CD14-positive monocyte (primary cell): ENCODE results near the gene TKT. TPM values are rescaled to one million over a fixed set of nuclear protein-coding genes. Genes with fewer than 3 reads are reported as not detected.

Experiments
- DNase-seq, 3 donors: peaks; one replicate each; pipeline ENCODE4 v3.0.0-alpha.2; 2011 to 2022
- H2AFZ ChIP-seq: 2 replicates; pipeline ENCODE4 v1.6.0; 2012; ENCODE audit warnings: mild to moderate bottlenecking, low read depth, low read length, inconsistent platforms; ENCODE audit not compliant: insufficient read depth, poor library complexity, severe bottlenecking
- H3K27ac ChIP-seq, 2 donors: 1 replicate in 1 of 2; 2 replicates in 1 of 2; pipeline ENCODE4 v1.5.1; 2012 to 2013; ENCODE audit warnings: low read length in 2 of 2, control low read depth in 1 of 2, inconsistent platforms in 1 of 2, low read depth in 1 of 2, mild to moderate bottlenecking in 1 of 2
- H3K27me3 ChIP-seq, 2 donors: one replicate each; pipeline versions ENCODE4 v1.6.0 to v1.6.1; 2011 to 2013; ENCODE audit warnings: low read length in 2 of 2; ENCODE audit not compliant: control insufficient read depth in 2 of 2, insufficient read depth in 2 of 2
- H3K36me3 ChIP-seq, 2 donors: replicated peaks in 1 of 2; 1 replicate in 1 of 2; 2 replicates in 1 of 2; pipeline versions ENCODE4 v1.5.1 to v1.6.1; 2012 to 2013; ENCODE audit warnings: low read length in 2 of 2, control low read depth in 1 of 2, inconsistent platforms in 1 of 2, mild to moderate bottlenecking in 1 of 2; ENCODE audit not compliant: insufficient read depth in 2 of 2, control insufficient read depth in 1 of 2
- H3K4me1 ChIP-seq, 2 donors: 1 replicate in 1 of 2; 2 replicates in 1 of 2; pipeline versions ENCODE4 v1.5.1 to v1.6.1; 2012 to 2013; ENCODE audit warnings: low read length in 2 of 2, control low read depth in 1 of 2, inconsistent platforms in 1 of 2, mild to moderate bottlenecking in 1 of 2, moderate library complexity in 1 of 2; ENCODE audit not compliant: insufficient read depth in 2 of 2, control insufficient read depth in 1 of 2
- H3K4me2 ChIP-seq: replicated peaks from 2 replicates; pipeline ENCODE3; 2012; ENCODE audit warnings: low read length, moderate library complexity, mild to moderate bottlenecking; ENCODE audit not compliant: poor library complexity, severe bottlenecking; ENCODE audit errors: extremely low read depth
- H3K4me3 ChIP-seq, 3 experiments: fragments of 200-600 bp in 1 of 3; sonication (generic) in 1 of 3; replicated peaks in 1 of 3; 1 replicate in 2 of 3; 2 replicates in 1 of 3; pipeline ENCODE4 v1.5.1; 2011 to 2013; ENCODE audit warnings: low read length in 3 of 3, mild to moderate bottlenecking in 3 of 3, control low read depth in 2 of 3, low read depth in 2 of 3, inconsistent platforms in 1 of 3, moderate library complexity in 1 of 3
- H3K79me2 ChIP-seq: 2 replicates; pipeline ENCODE4 v1.6.0; 2012; ENCODE audit warnings: mild to moderate bottlenecking, control low read depth, inconsistent platforms, low read length, moderate library complexity; ENCODE audit not compliant: insufficient read depth
- H3K9ac ChIP-seq: 2 replicates; pipeline ENCODE4 v1.6.0; 2017; ENCODE audit warnings: low read length, mild to moderate bottlenecking; ENCODE audit not compliant: insufficient read depth, poor library complexity, severe bottlenecking
- H3K9me3 ChIP-seq, 2 donors: replicated peaks in 1 of 2; 1 replicate in 1 of 2; 2 replicates in 1 of 2; pipeline versions ENCODE4 v1.5.1 to v1.6.1; 2012 to 2013; ENCODE audit warnings: low read length in 2 of 2, control low read depth in 1 of 2; ENCODE audit not compliant: control insufficient read depth in 1 of 2, insufficient read depth in 1 of 2
- H4K20me1 ChIP-seq: 2 replicates; pipeline ENCODE4 v1.6.0; 2012; ENCODE audit warnings: mild to moderate bottlenecking, low read length, control low read depth, moderate library complexity; ENCODE audit not compliant: insufficient read depth
- H3K27ac Mint-ChIP-seq, 7 donors: one replicate each; pipeline ENCODE4 v1.8.0; 2020; ENCODE audit warnings: mild to moderate bottlenecking in 7 of 7, mixed read lengths in 7 of 7, moderate library complexity in 6 of 7, inconsistent platforms in 2 of 7
- H3K27me3 Mint-ChIP-seq, 3 donors: one replicate each; pipeline ENCODE4 v1.8.0; 2021 to 2022; ENCODE audit warnings: low read depth in 3 of 3, mild to moderate bottlenecking in 3 of 3, mixed read lengths in 3 of 3, moderate library complexity in 3 of 3, inconsistent platforms in 1 of 3
- H3K36me3 Mint-ChIP-seq, 2 donors: one replicate each; pipeline ENCODE4 v1.8.0; 2020; ENCODE audit warnings: mixed read lengths in 2 of 2, inconsistent platforms in 1 of 2, mild to moderate bottlenecking in 1 of 2
- H3K4me1 Mint-ChIP-seq: one replicate; pipeline ENCODE4 v1.8.0; 2020; ENCODE audit warnings: mild to moderate bottlenecking, mixed read lengths
- H3K4me3 Mint-ChIP-seq, 2 donors: one replicate each; pipeline ENCODE4 v1.8.0; 2020; ENCODE audit warnings: mild to moderate bottlenecking in 2 of 2, mixed read lengths in 2 of 2, moderate library complexity in 1 of 2
- H3K9me3 Mint-ChIP-seq, 7 donors: one replicate each; pipeline ENCODE4 v1.8.0; 2020 to 2022; ENCODE audit warnings: mixed read lengths in 7 of 7, mild to moderate bottlenecking in 6 of 7, moderate library complexity in 6 of 7, inconsistent platforms in 2 of 7
- WGBS: methylation state at CpG from one replicate; pipeline ENCODE4 v1.1.5; 2013; ENCODE audit warnings: missing lambda C conversion rate; ENCODE audit not compliant: insufficient coverage; 5-methylcytosine and 5-hydroxymethylcytosine counted together
- intact Hi-C, 2 donors: fragments of 100-400 bp; cut with micrococcal nuclease; formaldehyde crosslinking; loops; one replicate each; pipeline versions ENCODE4 v1.15.0 to v1.15.1; 2023
- polyA plus RNA-seq, 3 donors: library from polyadenylated mRNA; depleted of rRNA in 1 of 3; unstranded in 2 of 3; stranded (reverse) in 1 of 3; fragments of 300-500 nt in 2 of 3; fragments of >200 nt in 1 of 3; fragmentation: Illumina TruSeq in 2 of 3; gene quantifications; 1 replicate in 2 of 3; 2 replicates in 1 of 3; pipeline ENCODE4 v1.2.3, GENCODE V29; 2012 to 2021
- TF ChIP-seq, protein P1 (sequence below): fragments of 200-600 bp; IDR thresholded peaks from one replicate; pipeline ENCODE4 v1.8.0; 2022; ENCODE audit warnings: antibody characterized with exemption, mild to moderate bottlenecking

The TKT gene
- polyA plus RNA-seq, 3 donors, result 496 to 582 (median 562) TPM

DNA sequence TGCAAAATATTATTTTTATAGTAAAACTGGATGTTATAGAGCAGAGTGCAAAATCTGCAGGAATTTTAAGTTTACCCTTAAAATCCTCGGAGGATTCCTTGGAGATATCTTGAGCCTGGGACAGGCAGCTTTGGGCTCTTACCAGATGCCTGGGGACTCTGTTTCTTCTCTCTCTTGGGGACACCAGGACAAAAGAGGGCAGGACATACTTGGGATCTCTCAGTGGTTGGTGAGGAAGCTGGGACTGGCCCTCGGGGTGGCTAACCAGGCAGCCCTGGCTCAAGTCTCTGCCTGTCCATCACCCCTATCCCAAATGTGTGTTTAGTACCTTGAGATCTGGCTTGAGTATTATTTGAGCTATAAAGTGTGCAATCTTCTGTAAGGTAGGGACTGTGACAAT lies 38.6 kb downstream of the TKT start:
- Mint-ChIP-seq H3K27ac (peak overlapping the region in 3 of 7 donors; percentile 62 to 90 (median 73)), H3K4me3 (no peak overlapping the region), H3K36me3 (peaks cover 3 to 13% of the 10 kb centered on the region in 2 donors), H3K4me1 (peaks cover 27% of the 10 kb centered on the region), H3K27me3 (peaks cover 0 to 2% (median 0%) of the 10 kb centered on the region in 3 donors), H3K9me3 (peaks cover 3 to 21% (median 17%) of the 10 kb centered on the region in 7 donors)
- Histone ChIP-seq H3K79me2 (no peaks in the 10 kb centered on the region), H3K9ac (no peak overlapping the region), H3K4me2 (no peak overlapping the region), H3K4me3 (no peak overlapping the region), H3K4me1 (peaks cover 10 to 29% of the 10 kb centered on the region in 2 donors), H3K27me3 (no peaks in the 10 kb centered on the region), H4K20me1 (peaks cover 19% of the 10 kb centered on the region), H3K27ac (peak overlapping the region in 1 of 2 donors; percentile 46), H2AFZ (no peak overlapping the region), H3K9me3 (peaks cover 10 to 15% of the 10 kb centered on the region in 2 donors), H3K36me3 (peaks cover 0 to under 1% of the 10 kb centered on the region in 2 donors)
- no peak for DNase-seq
- intact Hi-C loops, result loop anchor here in 1 of 2 donors (10.0 kb wide), 1 partner anchor 58 kb away; no protein-coding TSS in a partner anchor
- TF ChIP-seq, protein P1, sequence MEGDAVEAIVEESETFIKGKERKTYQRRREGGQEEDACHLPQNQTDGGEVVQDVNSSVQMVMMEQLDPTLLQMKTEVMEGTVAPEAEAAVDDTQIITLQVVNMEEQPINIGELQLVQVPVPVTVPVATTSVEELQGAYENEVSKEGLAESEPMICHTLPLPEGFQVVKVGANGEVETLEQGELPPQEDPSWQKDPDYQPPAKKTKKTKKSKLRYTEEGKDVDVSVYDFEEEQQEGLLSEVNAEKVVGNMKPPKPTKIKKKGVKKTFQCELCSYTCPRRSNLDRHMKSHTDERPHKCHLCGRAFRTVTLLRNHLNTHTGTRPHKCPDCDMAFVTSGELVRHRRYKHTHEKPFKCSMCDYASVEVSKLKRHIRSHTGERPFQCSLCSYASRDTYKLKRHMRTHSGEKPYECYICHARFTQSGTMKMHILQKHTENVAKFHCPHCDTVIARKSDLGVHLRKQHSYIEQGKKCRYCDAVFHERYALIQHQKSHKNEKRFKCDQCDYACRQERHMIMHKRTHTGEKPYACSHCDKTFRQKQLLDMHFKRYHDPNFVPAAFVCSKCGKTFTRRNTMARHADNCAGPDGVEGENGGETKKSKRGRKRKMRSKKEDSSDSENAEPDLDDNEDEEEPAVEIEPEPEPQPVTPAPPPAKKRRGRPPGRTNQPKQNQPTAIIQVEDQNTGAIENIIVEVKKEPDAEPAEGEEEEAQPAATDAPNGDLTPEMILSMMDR, result no peak
- 100% methylated on average over 1 of the region's 2 CpGs for WGBS

DNA sequence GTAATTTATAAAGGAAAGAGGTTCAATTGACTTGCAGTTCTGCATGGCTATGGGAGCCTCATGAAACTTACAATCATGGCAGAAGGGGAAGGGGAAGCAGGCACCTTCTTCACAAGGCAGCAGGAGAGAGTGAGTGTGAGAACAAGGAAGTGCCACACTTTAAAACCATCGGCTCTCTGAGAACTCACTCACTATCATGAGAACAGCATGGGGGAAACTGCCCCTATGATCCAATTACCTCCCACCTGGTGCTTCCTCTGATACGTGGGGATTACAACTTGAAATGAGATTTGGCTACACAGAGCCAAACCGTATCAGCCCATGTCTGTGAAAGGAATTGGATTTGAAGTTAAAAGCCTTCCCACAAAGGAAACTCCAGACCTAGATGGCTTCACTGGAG lies 39.1 kb downstream of the TKT start:
- TF ChIP-seq, protein P1, result no peak
- Mint-ChIP-seq H3K27me3 (peaks cover 0 to 2% (median 0%) of the 10 kb centered on the region in 3 donors), H3K36me3 (peaks cover 3 to 13% of the 10 kb centered on the region in 2 donors), H3K4me3 (no peak overlapping the region), H3K4me1 (peaks cover 32% of the 10 kb centered on the region), H3K27ac (no peak overlapping the region), H3K9me3 (peaks cover 3 to 21% (median 17%) of the 10 kb centered on the region in 7 donors)
- peaks cover 10 to 15% of the 10 kb centered on the region in 2 donors for H3K9me3 ChIP-seq
- intact Hi-C loops, result loop anchor here in 1 of 2 donors (10.0 kb wide), 1 partner anchor 58 kb away; no protein-coding TSS in a partner anchor
- peaks cover 16% of the 10 kb centered on the region for H4K20me1 ChIP-seq
- H3K79me2 ChIP-seq, result no peaks in the 10 kb centered on the region
- DNase-seq, result peak in 1 of 3 donors; percentile 17
- no peak overlapping the region for H2AFZ ChIP-seq
- WGBS, result no CpG with 5 or more reads among the region's 3 CpGs
- no peaks in the 10 kb centered on the region for H3K27me3 ChIP-seq
- H3K27ac ChIP-seq, result no peak overlapping the region
- H3K4me1 ChIP-seq, result peaks cover 15 to 34% of the 10 kb centered on the region in 2 donors
- H3K36me3 ChIP-seq, result no peaks in the 10 kb centered on the region
- H3K9ac ChIP-seq, result no peak overlapping the region
- H3K4me2 ChIP-seq, result no peak overlapping the region
- H3K4me3 ChIP-seq, result no peak overlapping the region
